Uterus (tissue), 4 donors: ENCODE measurements around the gene C1GALT1. TPM values are rescaled to one million over a fixed set of nuclear protein-coding genes. Genes with fewer than 3 reads are reported as not detected.

Source experiments
- DNase-seq, 2 donors: peaks; one replicate each; pipeline ENCODE4 v3.0.0-alpha.2; 2019 to 2020
- H3K27ac ChIP-seq, 2 donors: fragments of 200-600 bp; sonication (generic); 1 replicate in 1 of 2; 2 replicates in 1 of 2; pipeline ENCODE4 v1.5.1; 2016 to 2018
- H3K27me3 ChIP-seq, 2 donors: fragments of 200-600 bp; sonication (generic); one replicate each; pipeline ENCODE4 v1.5.1; 2018 to 2019; ENCODE audit warnings: control low read depth in 1 of 2
- H3K36me3 ChIP-seq, 2 donors: fragments of 200-600 bp; sonication (generic); one replicate each; pipeline ENCODE4 v1.5.1; 2019; ENCODE audit warnings: control low read depth in 1 of 2
- H3K4me1 ChIP-seq, 2 donors: fragments of 200-600 bp; sonication (generic); one replicate each; pipeline ENCODE4 v1.5.1; 2018 to 2019; ENCODE audit warnings: control low read depth in 1 of 2
- H3K4me3 ChIP-seq, 2 donors: fragments of 200-600 bp; sonication (generic); 1 replicate in 1 of 2; 2 replicates in 1 of 2; pipeline ENCODE4 v1.5.1; 2018 to 2019; ENCODE audit warnings: mild to moderate bottlenecking in 1 of 2
- H3K9me3 ChIP-seq, 2 donors: fragments of 200-600 bp; sonication (generic); one replicate each; pipeline ENCODE4 v1.5.1; 2019; ENCODE audit warnings: control low read depth in 1 of 2
- CTCF ChIP-seq, 4 experiments: fragments of 200-600 bp in 2 of 4; fragments of 450-650 bp in 2 of 4; sonication (generic) in 2 of 4; IDR thresholded peaks; one replicate each; pipeline ENCODE4 v1.5.1; 2016 to 2019; ENCODE audit warnings: antibody characterized with exemption in 4 of 4, mild to moderate bottlenecking in 2 of 4, moderate library complexity in 1 of 4
- POLR2A ChIP-seq, 2 donors: fragments of 450-650 bp; IDR thresholded peaks; one replicate each; pipeline ENCODE4 v1.6.1; 2016; ENCODE audit warnings: antibody characterized with exemption in 2 of 2, mild to moderate bottlenecking in 1 of 2, moderate library complexity in 1 of 2
- intact Hi-C: fragments of 100-400 bp; cut with DNase I; formaldehyde crosslinking; loops from one replicate; pipeline ENCODE4 v1.15.1; 2023; ENCODE audit warnings: low total_unique reads
- total RNA-seq, 4 donors: library from RNA; depleted of rRNA in 3 of 4; stranded (reverse); fragments of >200 nt in 3 of 4; gene quantifications; one replicate each; pipeline versions ENCODE4 v1.1.0 to v1.2.4, GENCODE V29; 2014 to 2023
- donor health status: DM: yes; HTN: yes; CAD: no.

The C1GALT1 gene
- total RNA-seq, 4 donors from 2014 or later, result 1.3 to 41.6 (median 15.1) TPM

GRCh38 chr7:7203813-7204575 is 21.6 kb downstream of the C1GALT1 start:
- H3K27me3 ChIP-seq, result no peaks in the 10 kb centered on the region
- H3K9me3 ChIP-seq, result peaks cover 0 to 3% of the 10 kb centered on the region in 2 donors
- H3K27ac ChIP-seq, result no peak overlapping the region
- intact Hi-C loops, result no loop called here
- no peaks in the 10 kb centered on the region for H3K4me1 ChIP-seq
- no peak overlapping the region for H3K4me3 ChIP-seq
- TF ChIP-seq CTCF (IDR thresholded peaks at IDR 0.05) (no peak), POLR2A (IDR thresholded peaks at IDR 0.05) (no peak)
- H3K36me3 ChIP-seq, result no peaks in the 10 kb centered on the region
- no peak for DNase-seq

- no peaks in the 10 kb centered on the region for H3K4me1 ChIP-seq
- TF ChIP-seq CTCF (IDR thresholded peaks at IDR 0.05) (no peak), POLR2A (IDR thresholded peaks at IDR 0.05) (no peak)
- H3K27ac ChIP-seq, result no peak overlapping the region
- no peaks in the 10 kb centered on the region for H3K9me3 ChIP-seq
- no peaks in the 10 kb centered on the region for H3K27me3 ChIP-seq
- H3K36me3 ChIP-seq, result no peaks in the 10 kb centered on the region
- no peak overlapping the region for H3K4me3 ChIP-seq
- DNase-seq, result no peak
- intact Hi-C loops, result no loop called here
Observed at GRCh38 chr7:7207876-7208275, 25.5 kb downstream of the C1GALT1 start.

GRCh38 chr7:7208520-7208919 is 26.2 kb downstream of the C1GALT1 start:
- DNase-seq, result no peak
- no peaks in the 10 kb centered on the region for H3K4me1 ChIP-seq
- H3K36me3 ChIP-seq, result no peaks in the 10 kb centered on the region
- no peak overlapping the region for H3K27ac ChIP-seq
- TF ChIP-seq CTCF (IDR thresholded peaks at IDR 0.05), result no peak
- intact Hi-C loops, result no loop called here
- no peak overlapping the region for H3K4me3 ChIP-seq
- no peaks in the 10 kb centered on the region for H3K9me3 ChIP-seq
- H3K27me3 ChIP-seq, result no peaks in the 10 kb centered on the region

DNA sequence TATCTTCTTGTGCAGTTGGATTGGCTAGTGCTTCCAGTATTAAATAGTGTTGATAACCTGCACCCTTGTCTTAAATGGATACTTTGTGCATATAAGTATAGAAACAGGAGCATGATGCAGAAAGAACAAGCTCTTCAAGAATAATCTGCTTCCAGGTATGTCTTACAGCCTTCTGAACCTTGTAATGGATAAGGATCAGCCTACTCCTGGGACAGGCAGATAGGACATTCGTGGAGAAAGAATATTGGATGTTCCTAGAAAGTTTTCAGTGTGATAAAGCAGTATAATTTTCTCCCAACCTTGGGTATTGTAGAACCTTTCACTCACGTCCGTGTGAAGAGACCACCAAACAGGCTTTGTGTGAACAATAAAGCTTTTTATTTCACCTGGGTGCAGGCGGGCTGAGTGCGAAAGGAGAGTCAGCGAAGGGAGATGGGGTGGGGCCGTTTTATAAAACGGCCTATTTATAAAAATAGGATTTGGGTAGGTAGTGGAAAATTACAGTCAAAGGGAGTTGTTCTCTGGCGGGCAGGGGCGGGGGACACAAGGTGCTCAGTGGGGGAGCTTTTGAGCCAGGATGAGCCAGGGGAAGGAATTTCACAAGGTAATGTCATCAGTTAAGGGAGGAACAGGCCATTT is 27.2 kb downstream of the C1GALT1 start:
- TF ChIP-seq CTCF (IDR thresholded peaks at IDR 0.05) (no peak), POLR2A (IDR thresholded peaks at IDR 0.05) (no peak)
- no peak for DNase-seq
- intact Hi-C loops, result no loop called here
- H3K27ac ChIP-seq, result no peak overlapping the region
- H3K27me3 ChIP-seq, result no peaks in the 10 kb centered on the region
- no peaks in the 10 kb centered on the region for H3K4me1 ChIP-seq
- no peak overlapping the region for H3K4me3 ChIP-seq
- H3K9me3 ChIP-seq, result no peaks in the 10 kb centered on the region
- H3K36me3 ChIP-seq, result no peaks in the 10 kb centered on the region

- H3K27me3 ChIP-seq, result no peaks in the 10 kb centered on the region
- H3K27ac ChIP-seq, result no peak overlapping the region
- no peaks in the 10 kb centered on the region for H3K4me1 ChIP-seq
- DNase-seq, result no peak
- H3K4me3 ChIP-seq, result no peak overlapping the region
- no peak for TF ChIP-seq POLR2A (IDR thresholded peaks at IDR 0.05)
- TF ChIP-seq CTCF (IDR thresholded peaks at IDR 0.05), result no peak
- no peaks in the 10 kb centered on the region for H3K9me3 ChIP-seq
- intact Hi-C loops, result no loop called here
- H3K36me3 ChIP-seq, result no peaks in the 10 kb centered on the region
Observed at GRCh38 chr7:7210475-7211237, 28.3 kb downstream of the C1GALT1 start.
